Kidney epithelial cell (primary cell): ENCODE data around the gene COL26A1. TPM values are rescaled to one million over a fixed set of nuclear protein-coding genes. Genes with fewer than 3 reads are reported as not detected.
"Not testable (repeated sequence)": the region's sequence is repeated elsewhere in the genome, so short reads cannot be mapped to it uniquely, and the experiment has no call there.

ENCODE experiments used
- DNase-seq: peaks from one replicate; pipeline ENCODE4 v3.0.0-alpha.2; 2010; ENCODE audit warnings: low read depth
- H3K27me3 ChIP-seq: 2 replicates; pipeline ENCODE4 v1.6.0; 2011; ENCODE audit warnings: low read length; ENCODE audit not compliant: control insufficient read depth, insufficient read depth
- H3K36me3 ChIP-seq: 2 replicates; pipeline ENCODE4 v1.5.1; 2011; ENCODE audit warnings: low read length; ENCODE audit not compliant: control insufficient read depth, insufficient read depth
- H3K4me3 ChIP-seq: 2 replicates; pipeline ENCODE4 v1.5.1; 2011; ENCODE audit warnings: low read depth, mild to moderate bottlenecking, control low read depth, low read length
- total RNA-seq: library from RNA; depleted of rRNA; stranded (reverse); fragments of >200 nt; gene quantifications from 2 replicates; pipeline ENCODE4 v1.2.3, GENCODE V29; 2015
- TF ChIP-seq, protein P1 (sequence below): IDR thresholded peaks from 2 replicates; pipeline ENCODE4 v1.5.1; 2011; ENCODE audit warnings: mild to moderate bottlenecking, moderate library complexity, low read length, control low read depth, inconsistent platforms; ENCODE audit not compliant: insufficient read depth, poor library complexity, severe bottlenecking

Gene COL26A1
- total RNA-seq, 1 donor from 2014 or later: 0.42 TPM

DNA sequence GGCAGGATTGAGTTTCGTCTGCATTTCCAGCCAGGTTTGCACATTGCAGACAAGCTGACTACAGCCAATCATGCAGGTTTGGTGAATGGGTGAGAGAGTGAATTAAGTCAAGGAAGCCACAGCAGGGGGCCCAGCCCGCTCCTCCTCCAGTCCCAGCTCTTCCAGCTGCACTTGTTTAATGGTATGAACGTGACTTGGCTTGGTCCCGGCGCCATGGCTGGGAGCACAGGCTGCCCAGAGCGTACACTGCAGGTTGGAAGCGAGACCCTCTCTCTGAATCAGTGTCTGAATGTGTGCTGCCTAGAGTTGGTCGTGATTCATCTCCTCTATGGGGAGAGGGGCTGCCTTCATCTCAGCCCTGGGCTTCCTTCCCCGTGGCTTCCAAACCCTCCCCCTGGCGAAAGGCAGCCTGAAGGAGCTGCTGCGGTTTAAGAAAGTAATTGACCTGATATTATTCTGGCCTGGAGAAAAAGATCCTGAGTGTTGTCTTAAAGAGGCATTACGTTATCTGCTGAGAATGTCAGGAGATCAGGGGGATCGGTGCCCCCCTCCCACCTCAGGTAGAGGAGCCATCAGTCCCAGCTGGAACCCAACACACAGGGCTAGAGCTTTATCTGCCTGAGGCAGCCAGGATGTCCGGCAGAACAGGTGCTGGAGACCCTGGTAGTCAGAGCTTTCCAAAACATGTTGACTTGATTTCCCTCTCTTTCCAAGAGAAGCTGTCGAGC lies 132.1 kb downstream of the COL26A1 start:
- DNase-seq: no peak
- no peak overlapping the region for H3K4me3 ChIP-seq
- TF ChIP-seq, protein P1, sequence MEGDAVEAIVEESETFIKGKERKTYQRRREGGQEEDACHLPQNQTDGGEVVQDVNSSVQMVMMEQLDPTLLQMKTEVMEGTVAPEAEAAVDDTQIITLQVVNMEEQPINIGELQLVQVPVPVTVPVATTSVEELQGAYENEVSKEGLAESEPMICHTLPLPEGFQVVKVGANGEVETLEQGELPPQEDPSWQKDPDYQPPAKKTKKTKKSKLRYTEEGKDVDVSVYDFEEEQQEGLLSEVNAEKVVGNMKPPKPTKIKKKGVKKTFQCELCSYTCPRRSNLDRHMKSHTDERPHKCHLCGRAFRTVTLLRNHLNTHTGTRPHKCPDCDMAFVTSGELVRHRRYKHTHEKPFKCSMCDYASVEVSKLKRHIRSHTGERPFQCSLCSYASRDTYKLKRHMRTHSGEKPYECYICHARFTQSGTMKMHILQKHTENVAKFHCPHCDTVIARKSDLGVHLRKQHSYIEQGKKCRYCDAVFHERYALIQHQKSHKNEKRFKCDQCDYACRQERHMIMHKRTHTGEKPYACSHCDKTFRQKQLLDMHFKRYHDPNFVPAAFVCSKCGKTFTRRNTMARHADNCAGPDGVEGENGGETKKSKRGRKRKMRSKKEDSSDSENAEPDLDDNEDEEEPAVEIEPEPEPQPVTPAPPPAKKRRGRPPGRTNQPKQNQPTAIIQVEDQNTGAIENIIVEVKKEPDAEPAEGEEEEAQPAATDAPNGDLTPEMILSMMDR: no peak
- no peaks in the 10 kb centered on the region for H3K36me3 ChIP-seq
- H3K27me3 ChIP-seq: no peaks in the 10 kb centered on the region

DNA sequence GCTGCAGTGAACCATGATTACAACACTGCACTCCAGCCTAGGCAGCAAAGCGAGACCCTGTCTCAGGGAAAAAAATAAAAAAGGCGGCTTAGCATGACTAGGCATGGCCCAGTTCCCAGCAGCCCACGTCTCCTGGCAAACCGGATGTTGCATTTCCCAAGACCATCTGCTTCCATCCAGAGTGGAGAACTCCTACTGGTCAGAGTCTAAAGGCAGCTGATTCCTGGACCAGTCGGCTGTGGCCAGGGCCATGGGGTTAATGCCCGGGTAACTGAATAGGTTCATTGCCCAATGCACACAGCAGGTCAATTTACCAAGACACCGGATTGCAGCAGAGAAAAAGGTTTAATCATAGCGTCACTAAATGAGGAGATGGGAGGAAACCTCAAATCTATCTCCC lies 133.3 kb downstream of the COL26A1 start:
- TF ChIP-seq, protein P1: no peak
- H3K27me3 ChIP-seq: no peaks in the 10 kb centered on the region
- H3K4me3 ChIP-seq: no peak overlapping the region
- no peaks in the 10 kb centered on the region for H3K36me3 ChIP-seq
- DNase-seq: no peak

DNA sequence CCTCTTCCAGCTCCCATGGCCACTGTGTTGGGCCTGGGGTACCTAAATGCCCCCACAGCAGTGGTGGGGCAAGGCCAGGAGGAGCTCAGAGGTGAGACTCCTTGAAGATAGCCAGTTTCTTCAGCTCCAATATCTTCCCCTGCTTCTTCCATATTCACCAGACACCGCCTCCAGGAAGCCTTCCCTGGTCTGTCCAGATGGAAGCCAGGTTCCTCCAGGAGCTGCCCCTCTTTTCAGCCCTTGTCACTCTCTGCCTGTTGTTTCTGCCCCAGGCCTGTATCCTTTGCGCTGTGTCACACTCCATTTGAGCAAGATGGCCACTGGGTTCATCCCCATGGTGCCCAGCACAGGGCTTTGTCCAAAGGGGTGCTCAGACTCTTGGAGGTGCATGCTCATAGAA lies 138.7 kb downstream of the COL26A1 start:
- Histone ChIP-seq H3K4me3 (no peak overlapping the region), H3K27me3 (peaks cover under 1% of the 10 kb centered on the region), H3K36me3 (no peaks in the 10 kb centered on the region)
- DNase-seq: no peak
- TF ChIP-seq, protein P1: no peak

DNA sequence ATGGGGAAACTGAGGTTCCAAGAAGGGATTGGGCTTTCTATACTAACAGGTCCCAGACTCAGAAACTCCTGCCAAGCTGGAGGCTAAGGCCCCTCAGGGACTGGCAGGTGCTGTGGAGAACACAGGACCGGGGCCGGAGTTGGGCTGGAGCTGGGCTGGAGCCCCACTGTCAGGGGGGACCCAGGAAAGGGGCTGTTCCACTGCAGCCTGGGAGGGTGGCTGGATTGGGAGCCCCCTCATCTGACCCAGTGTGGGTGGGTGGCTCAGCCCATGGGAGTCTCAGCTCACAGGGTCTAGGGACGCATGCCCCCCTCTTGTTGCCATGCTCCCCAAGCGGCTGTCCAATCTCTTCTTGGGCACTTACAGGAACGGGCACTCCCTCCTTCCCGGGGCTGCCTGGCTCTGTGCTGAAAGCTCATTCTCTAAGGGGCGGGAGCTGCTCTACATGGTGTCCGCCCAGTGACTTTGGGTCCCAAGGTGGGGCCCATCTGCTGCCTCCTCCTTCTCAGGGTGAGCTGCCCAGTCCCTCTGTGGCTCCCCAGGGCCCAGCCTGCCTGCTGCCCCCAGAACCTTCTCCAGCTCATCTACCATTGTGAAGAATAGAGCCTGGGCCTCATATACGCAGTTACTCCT lies 139.9 kb downstream of the COL26A1 start:
- no peak for DNase-seq
- TF ChIP-seq, protein P1: no peak
- Histone ChIP-seq H3K36me3 (no peaks in the 10 kb centered on the region), H3K4me3 (no peak overlapping the region), H3K27me3 (peaks cover 4% of the 10 kb centered on the region)

DNA sequence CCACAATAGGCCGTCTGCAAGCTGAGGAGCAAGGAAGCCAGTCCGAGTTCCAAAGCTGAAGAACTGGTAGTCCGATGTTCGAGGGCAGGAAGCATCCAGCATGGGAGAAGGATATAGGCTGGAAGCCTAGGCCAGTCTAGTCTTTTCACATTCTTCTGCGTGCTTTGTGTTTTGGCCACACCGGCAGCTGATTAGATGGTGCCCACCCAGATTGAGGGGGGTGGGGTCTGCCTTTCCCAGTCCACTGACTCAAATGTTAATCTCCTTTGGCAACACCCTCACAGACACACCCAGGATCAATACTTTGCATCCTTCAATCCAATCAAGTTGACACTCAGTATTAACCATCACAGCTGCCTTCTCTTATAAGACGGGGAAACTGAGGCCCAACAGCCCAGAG lies 142.8 kb downstream of the COL26A1 start:
- not testable (repeated sequence) for H3K27me3 ChIP-seq, H3K36me3 ChIP-seq, H3K4me3 ChIP-seq, DNase-seq

DNA sequence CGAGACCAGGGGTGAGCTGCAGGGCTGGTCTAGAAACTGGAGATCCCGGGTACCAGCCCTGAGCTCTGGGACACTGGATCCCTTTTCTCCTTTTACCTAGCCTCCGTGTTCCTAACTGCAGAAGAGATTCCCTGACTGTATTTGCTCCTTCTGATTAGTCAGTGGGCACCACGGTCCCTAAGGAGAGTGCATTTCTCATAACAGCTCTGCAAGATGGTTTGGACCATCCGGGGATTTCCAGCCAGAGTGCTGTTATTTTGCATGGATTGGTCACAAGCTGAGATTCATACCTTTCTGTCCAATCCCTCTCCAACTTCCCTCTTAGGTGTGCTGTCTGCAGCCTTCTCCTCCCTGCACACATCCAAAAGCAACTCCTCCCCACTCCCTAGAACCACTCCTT lies 143.9 kb downstream of the COL26A1 start:
- TF ChIP-seq, protein P1: no peak
- no peak for DNase-seq
- H3K4me3 ChIP-seq: no peak overlapping the region
- H3K27me3 ChIP-seq: peaks cover 4% of the 10 kb centered on the region
- H3K36me3 ChIP-seq: no peaks in the 10 kb centered on the region
